HG03520 (cell line): ENCODE measurements around the gene HAND1.

ENCODE experiments used
- ATAC-seq: cut with Tn5 transposase; IDR thresholded peaks from one replicate; pipeline ENCODE4 v1.9.1; 2021; ENCODE audit warnings: mild to moderate bottlenecking, moderate library complexity; ENCODE audit not compliant: unreplicated experiment

HAND1 gene

GRCh38 chr5:154478224-154478565 is at the start of gene HAND1:
HAND1 (minus strand) TSS chr5:154478227; CDS start chr5:154478008, 219 bp downstream.
- ATAC-seq = no peak

DNA sequence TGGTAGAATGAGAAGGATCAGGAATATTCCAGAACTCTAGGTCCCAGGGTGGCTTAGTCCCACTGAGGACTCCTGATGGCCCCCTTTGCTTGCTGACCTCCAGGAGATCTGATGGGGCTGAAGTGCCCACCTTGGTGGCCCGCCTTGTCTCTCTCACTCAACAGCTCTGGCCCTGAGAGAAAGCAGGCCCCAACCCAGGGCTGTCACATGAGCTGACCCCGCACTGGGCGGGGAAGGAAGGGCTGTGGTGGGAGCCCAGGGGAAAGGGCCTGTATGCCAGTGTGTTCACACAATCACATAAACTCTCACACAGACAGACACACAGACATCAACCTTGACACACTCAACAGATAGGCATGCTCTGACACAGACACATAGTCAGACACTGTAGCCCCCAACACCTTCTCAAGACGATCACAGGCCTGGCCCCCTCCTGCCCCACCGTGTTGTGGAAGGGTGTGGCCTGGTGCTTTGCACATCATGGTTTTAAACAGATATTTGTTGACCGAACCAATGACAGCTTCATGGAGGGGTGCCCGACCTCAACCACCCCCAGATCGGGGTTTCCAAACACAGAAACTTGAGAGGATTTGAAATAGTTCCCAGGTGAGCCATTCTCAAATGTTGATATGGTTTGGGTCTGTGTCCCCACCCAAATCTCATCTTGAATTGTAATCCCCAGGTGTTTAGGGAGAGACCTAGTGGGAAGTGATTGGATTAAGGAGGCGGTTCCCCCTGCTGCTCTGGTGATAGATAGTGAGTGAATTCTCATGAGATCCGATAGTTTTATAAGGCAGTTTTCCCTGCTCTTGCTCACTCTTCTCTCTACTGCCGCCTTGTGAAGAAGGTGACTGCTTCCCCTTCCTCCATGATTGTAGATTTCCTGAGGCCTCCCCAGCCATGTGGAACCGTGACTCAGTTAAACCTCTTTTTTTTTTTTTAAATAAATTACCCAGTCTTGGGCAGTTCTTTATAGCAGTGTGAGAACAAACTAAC is 48.5 kb upstream of the HAND1 start:
- ATAC-seq = no peak

GRCh38 chr5:154524859-154525258 is 46.8 kb upstream of the HAND1 start:
- no peak for ATAC-seq

DNA sequence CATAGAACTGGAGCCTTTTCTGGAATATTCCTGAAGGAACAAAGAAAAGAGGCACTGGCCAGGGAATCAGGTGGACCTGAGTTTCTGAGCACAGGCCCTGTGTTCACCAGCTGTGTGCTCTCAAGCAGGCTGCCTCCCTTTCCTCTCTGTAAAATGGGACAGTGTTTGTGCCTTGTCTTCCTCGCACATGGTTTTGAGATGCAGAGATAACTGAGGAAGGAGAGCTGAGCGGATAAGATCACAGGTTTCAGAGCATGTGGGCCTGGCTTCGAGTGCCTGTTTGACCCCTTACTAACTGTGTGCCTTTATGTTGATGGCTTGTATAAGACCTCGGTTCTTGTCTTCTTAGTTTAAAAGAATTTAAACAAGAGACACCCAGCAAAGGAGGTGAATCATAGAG is 46.2 kb upstream of the HAND1 start:
- no peak for ATAC-seq

- ATAC-seq = no peak
Observed at GRCh38 chr5:154523709-154524108, 45.7 kb upstream of the HAND1 start.

DNA sequence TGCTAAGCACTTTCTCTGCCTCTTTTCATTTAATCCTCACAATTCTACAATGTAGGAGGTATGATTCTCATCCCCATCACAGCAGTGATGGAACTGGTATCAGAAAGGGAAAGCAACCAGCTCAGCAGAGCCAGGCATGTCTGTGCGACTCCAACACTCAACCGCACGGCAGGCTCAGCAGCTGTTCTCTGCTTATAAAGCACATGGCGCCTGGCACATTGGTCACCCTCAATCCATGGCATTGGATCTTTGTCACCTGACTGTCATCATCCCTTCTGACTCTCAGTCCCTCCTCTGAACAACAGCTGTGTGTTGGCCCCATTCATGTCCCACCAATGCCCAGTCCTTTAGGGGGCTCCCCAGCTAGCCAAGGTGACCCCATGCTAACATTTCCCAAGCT is 45.1 kb upstream of the HAND1 start:
- ATAC-seq = no peak

GRCh38 chr5:154522284-154522683 is 44.3 kb upstream of the HAND1 start:
- ATAC-seq = no peak

GRCh38 chr5:154521756-154522155 is 43.7 kb upstream of the HAND1 start:
- no peak for ATAC-seq

DNA sequence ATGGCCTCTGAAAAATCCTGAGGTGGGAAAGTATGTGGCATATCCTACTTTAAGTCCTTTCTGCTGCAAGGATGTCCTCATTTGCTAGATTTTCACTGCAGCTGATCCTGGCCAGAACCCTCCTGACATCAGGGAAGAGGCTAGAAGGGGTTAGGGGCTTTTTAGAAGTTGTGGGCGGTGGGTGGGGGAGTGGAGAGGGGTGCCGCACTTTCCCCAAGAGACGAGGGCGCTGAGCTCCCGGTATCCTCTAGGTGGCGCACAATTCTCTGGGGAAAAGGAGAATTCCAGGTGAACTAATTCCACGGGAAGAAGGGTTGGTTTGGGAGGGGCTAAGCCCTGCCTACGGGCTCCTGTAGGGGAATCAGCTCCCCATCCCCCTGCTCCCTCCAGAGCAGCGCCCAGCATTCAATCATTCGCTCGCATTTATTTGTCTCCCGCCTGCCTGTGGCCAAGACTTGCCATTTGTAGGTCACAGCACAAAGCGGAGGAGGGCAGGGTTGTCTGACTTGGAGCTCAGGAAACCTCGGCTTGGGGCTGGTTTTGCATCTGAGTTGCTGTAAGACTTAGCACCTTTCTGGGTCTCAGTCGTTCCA is 42.9 kb upstream of the HAND1 start:
- no peak for ATAC-seq

DNA sequence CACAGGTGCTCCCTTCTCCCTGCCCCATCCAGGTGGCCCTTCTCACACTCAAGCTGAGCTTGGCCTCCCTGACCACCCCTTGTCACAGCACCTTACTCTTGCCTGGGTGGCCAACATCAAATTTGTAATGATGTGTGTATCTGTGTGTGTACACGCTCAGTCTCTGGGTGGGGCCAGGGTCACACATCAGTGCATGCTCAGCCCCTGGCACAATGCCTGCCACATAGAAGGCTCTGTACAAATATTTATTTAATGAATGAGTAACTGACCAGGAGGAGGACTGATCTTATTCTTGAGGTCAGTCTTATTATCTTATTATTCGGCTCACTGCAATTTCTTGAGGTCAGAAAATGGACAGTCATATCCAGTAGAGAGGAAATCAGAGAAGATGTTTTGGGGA is 41.3 kb upstream of the HAND1 start:
- ATAC-seq = no peak

DNA sequence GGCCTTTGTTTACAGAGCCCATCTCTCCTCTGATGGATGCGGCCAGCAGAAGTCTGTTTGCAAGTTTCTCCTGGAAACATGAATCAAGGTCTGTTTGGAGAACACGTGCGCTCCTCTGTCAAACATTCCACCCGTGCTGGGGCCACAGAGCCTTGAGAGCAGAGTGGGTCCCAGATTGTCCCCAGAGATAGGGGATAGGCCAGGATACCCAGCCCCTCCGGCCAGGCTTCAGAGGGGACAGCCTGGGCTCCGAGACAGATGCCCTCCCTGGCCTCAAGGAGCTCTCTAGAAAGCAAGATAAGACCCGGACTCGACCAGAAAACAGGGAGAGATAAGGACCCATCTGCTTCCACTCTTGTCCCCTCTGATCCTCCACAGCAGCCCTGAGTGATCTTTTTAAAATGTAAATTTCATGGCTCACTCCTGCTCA is 40.4 kb upstream of the HAND1 start:
- ATAC-seq = no peak

- ATAC-seq = no peak
Observed at GRCh38 chr5:154517810-154518437, 39.9 kb upstream of the HAND1 start.

DNA sequence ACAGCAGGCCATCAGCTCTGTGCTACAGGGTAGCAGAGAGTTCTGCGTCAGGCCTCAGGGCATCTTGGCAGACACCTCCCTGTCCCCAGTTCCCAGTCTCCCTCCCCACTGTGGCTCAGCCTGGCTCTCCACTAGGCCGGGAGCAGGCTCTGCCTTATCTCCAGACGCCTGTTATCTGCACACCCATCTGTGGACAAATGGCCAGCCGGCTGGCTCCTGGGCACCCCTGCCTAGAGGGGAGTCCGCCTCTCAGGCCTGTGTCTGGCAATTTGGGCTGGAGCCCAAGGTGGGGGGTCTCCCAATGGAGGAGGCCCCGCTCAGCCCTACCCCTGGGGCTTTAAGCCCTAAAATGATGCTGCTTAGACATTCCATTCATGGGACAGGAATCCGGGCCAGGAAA is 39.2 kb upstream of the HAND1 start:
- ATAC-seq = no peak

DNA sequence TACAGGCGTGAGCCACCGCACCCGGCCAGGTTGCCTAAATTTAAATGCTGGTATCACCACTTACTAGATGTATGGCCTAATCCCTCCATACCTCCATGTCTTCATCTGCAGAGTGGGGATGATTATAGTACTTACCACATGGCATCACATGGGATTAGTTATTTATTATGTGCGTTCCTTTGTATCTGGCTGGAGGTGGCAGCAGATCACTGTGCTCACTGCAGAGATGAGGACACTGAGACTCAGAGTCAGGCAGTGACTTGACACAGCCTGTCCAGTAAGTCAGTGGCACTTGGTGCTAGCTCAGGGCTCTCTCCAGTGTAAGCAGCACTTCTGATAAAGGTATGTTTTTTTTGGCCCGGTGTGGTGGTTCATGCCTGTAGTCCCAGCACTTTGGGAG is 38.4 kb upstream of the HAND1 start:
- no peak for ATAC-seq

- ATAC-seq = peak; percentile 87
Observed at GRCh38 chr5:154515488-154515887, 37.5 kb upstream of the HAND1 start.

DNA sequence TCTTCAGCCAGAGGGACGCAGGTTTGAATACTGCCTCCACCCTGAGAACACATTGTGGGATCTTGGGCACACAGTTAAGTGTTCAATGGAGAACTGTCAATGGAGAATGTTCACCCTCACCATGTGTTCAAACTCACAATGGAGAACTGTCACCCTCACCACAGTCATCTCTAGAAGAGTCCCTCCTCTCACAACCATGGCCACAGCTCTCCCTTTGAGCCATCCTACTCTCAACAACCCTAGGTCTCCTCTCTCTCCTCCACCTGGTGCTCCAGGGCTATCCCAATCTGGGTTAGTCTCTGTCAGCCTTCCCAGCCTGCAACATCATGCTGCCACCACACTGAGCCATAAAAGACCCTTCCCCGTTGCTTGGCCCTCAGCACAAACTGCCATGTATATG is 36.3 kb upstream of the HAND1 start:
- ATAC-seq = no peak

DNA sequence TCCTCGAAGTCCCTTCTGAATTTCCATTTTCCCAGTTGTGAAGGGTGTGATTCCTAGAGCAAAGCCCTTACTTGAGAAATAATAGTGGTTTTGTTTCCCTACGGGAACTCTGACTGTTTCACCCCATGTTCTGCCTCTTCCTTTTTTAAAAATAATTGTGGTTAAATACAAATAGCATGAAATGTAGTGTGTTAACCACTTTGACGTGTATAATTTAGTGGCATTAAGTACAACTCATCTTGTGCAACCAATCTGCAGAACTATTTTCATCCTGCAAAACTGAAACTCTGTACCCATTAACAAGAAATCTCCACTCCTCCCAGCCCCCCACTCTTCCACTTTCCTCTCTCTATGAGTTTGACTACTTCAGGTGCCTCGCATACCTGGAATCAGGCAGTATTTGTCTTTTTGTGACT is 35.6 kb upstream of the HAND1 start:
- ATAC-seq = no peak

DNA sequence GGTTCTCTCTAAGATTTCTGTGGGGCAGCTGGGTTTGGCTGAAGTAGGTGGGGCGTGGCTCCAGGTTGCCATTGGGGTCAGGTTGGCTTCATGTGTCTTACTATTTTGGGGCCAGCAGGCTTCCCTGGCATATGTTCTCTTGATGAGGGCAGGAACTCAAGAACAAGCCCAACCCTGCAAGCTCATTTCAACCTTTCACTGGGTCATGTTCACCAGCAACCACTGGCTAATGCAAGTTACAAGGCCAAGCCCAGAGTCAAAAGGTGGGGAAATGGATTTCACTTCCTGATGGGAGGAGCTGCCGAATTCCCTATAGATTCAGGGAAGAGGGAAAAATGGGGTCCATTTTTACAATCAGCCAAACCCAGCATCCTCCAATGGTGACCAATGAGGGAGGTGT is 34.0 kb upstream of the HAND1 start:
- ATAC-seq = no peak

- ATAC-seq = no peak
Observed at GRCh38 chr5:154509784-154510555, 31.9 kb upstream of the HAND1 start.

DNA sequence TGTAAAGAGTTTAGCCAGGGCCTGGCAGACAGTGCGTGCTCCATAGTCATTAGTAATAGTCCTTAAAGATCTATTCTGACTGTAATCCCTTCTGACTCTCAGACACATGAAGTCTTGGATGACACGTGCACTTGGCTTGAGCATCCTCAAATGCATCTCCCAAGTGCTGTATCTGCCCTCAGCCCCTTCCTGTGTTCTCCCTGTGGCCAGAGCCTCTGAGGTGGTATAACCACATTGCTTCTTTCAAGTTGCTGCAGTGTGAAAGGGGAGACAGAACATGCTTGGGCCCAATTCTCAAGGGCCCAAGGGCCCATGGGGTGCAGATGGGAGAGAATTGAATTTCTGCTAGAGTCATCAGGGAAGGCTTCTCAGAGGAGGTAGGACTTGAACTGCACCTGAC is 30.1 kb upstream of the HAND1 start:
- ATAC-seq = no peak

- ATAC-seq = no peak
Observed at GRCh38 chr5:154506716-154507080, 28.7 kb upstream of the HAND1 start.
